Right hindlimb (tissue), 1 donor: ENCODE results near the gene ITSN1.
"Not testable (repeated sequence)": the region's sequence is repeated elsewhere in the genome, so short reads cannot be mapped to it uniquely, and the experiment has no call there.

Source experiments
- DNase-seq: peaks from one replicate; pipeline ENCODE4 v3.0.0-alpha.2; 2018

The ITSN1 gene

GRCh38 chr21:33898586-33898985 is 256.3 kb downstream of the ITSN1 start:
- no peak for DNase-seq

- DNase-seq: no peak
These were observed 256.9 kb downstream of the ITSN1 start for GRCh38 chr21:33899199-33899598.

GRCh38 chr21:33901412-33902288 is 259.3 kb downstream of the ITSN1 start:
- DNase-seq: peak; percentile 68

- no peak for DNase-seq
These were observed 260.0 kb downstream of the ITSN1 start for GRCh38 chr21:33902349-33902748.

GRCh38 chr21:33904041-33904440 is 261.7 kb downstream of the ITSN1 start:
- no peak for DNase-seq

GRCh38 chr21:33908760-33909159 is 266.5 kb downstream of the ITSN1 start:
- no peak for DNase-seq

GRCh38 chr21:33909756-33910155 is 267.5 kb downstream of the ITSN1 start:
- no peak for DNase-seq

- DNase-seq: no peak
These were observed 271.9 kb downstream of the ITSN1 start for GRCh38 chr21:33914188-33914587.

GRCh38 chr21:33915368-33916199 is 273.3 kb downstream of the ITSN1 start, which contains the start of gene ATP5PO:
Gene ATP5PO (minus strand): TSS chr21:33915804. CDS start chr21:33915763, 41 bp downstream.
- DNase-seq: peak; percentile 99

GRCh38 chr21:33916200-33916567 is 273.9 kb downstream of the ITSN1 start:
- no peak for DNase-seq

GRCh38 chr21:33917421-33917820 is 275.1 kb downstream of the ITSN1 start:
- DNase-seq: no peak

- DNase-seq: peak; percentile 87
These were observed 281.9 kb downstream of the ITSN1 start for GRCh38 chr21:33924079-33924765.

- no peak for DNase-seq
These were observed 282.4 kb downstream of the ITSN1 start for GRCh38 chr21:33924766-33925100.

GRCh38 chr21:33926248-33926647 is 283.9 kb downstream of the ITSN1 start:
- not testable (repeated sequence) for DNase-seq

GRCh38 chr21:33931052-33931798 is 288.9 kb downstream of the ITSN1 start:
- DNase-seq: not testable (repeated sequence)

GRCh38 chr21:33931799-33932390 is 289.6 kb downstream of the ITSN1 start:
- no peak for DNase-seq

GRCh38 chr21:33932731-33933130 is 290.4 kb downstream of the ITSN1 start:
- no peak for DNase-seq

GRCh38 chr21:33936301-33937038 is 294.2 kb downstream of the ITSN1 start:
- DNase-seq: no peak

GRCh38 chr21:33937146-33937545 is 294.8 kb downstream of the ITSN1 start:
- DNase-seq: no peak

- DNase-seq: no peak
These were observed 295.6 kb downstream of the ITSN1 start for GRCh38 chr21:33937931-33938339.

GRCh38 chr21:33938381-33938780 is 296.1 kb downstream of the ITSN1 start:
- DNase-seq: no peak
